A673 (cell line): ENCODE measurements around the gene FASN. TPM values are rescaled to one million over a fixed set of nuclear protein-coding genes. Genes with fewer than 3 reads are reported as not detected.

Source experiments
- BruUV-seq: library from RNA; stranded (reverse); fragments of 400-500 nt; replicated peaks from 2 replicates; lab custom pipeline; 2021; lab: Mats Ljungman, UMichigan
- CTCF ChIA-PET: fragments of 300-600 bp; sonication (Branson Sonifier 250); formaldehyde crosslinking; loops from one replicate; lab custom pipeline; 2022; ENCODE audit warnings: antibody characterized with exemption; lab: Charles Lee
- POLR2A ChIA-PET: fragments of 300-600 bp; sonication (Branson Sonifier 250); formaldehyde crosslinking; loops from one replicate; lab custom pipeline; 2022; ENCODE audit warnings: antibody characterized with exemption; ENCODE audit not compliant: low non-redundant PET; lab: Charles Lee
- DNase-seq: peaks from one replicate; pipeline ENCODE4 v3.0.0-alpha.2; 2015; ENCODE audit warnings: low spot score
- H3K27ac ChIP-seq: fragments of 200-600 bp; sonication (generic); 2 replicates; pipeline ENCODE4 v1.5.1; 2016; ENCODE audit warnings: mixed run types, low read depth, mild to moderate bottlenecking, mixed read lengths, antibody characterized with exemption, low read length; ENCODE audit not compliant: poor library complexity, severe bottlenecking
- H3K27me3 ChIP-seq: fragments of 200-600 bp; sonication (generic); replicated peaks from 2 replicates; pipeline ENCODE4 v1.6.1; 2017; ENCODE audit warnings: mixed run types, low read depth, mild to moderate bottlenecking, mixed read lengths, antibody characterized with exemption, low read length; ENCODE audit not compliant: insufficient read depth, poor library complexity
- H3K36me3 ChIP-seq: fragments of 200-600 bp; sonication (generic); 2 replicates; pipeline ENCODE4 v1.6.1; 2016; ENCODE audit warnings: mixed run types, mild to moderate bottlenecking, mixed read lengths, antibody characterized with exemption, low read length; ENCODE audit not compliant: insufficient read depth, poor library complexity, severe bottlenecking
- H3K4me1 ChIP-seq: fragments of 200-600 bp; sonication (generic); 2 replicates; pipeline ENCODE4 v1.6.1; 2017; ENCODE audit warnings: mixed run types, mild to moderate bottlenecking, mixed read lengths, antibody characterized with exemption, low read length; ENCODE audit not compliant: insufficient read depth, poor library complexity, severe bottlenecking
- H3K4me3 ChIP-seq: fragments of 200-600 bp; sonication (generic); 2 replicates; pipeline ENCODE4 v1.5.1; 2016; ENCODE audit warnings: low read depth, mixed run types, mild to moderate bottlenecking, mixed read lengths, low read length; ENCODE audit not compliant: poor library complexity, severe bottlenecking
- H3K9me3 ChIP-seq: fragments of 200-600 bp; sonication (generic); 2 replicates; pipeline ENCODE4 v1.6.1; 2016; ENCODE audit warnings: mixed run types, low read depth, mild to moderate bottlenecking, mixed read lengths, antibody characterized with exemption, low read length; ENCODE audit not compliant: poor library complexity, severe bottlenecking
- EZH2 ChIP-seq: fragments of 200-600 bp; sonication (generic); IDR thresholded peaks from 2 replicates; pipeline ENCODE4 v1.6.1; 2017; ENCODE audit warnings: borderline replicate concordance, low read depth, mild to moderate bottlenecking, mixed read lengths, antibody characterized with exemption, low read length; ENCODE audit not compliant: poor library complexity, severe bottlenecking
- intact Hi-C: fragments of 100-400 bp; cut with micrococcal nuclease; formaldehyde crosslinking; loops from one replicate; pipeline ENCODE4 v1.10.0; 2022; ENCODE audit not compliant: unreplicated experiment
- total RNA-seq: library from RNA; stranded (reverse); gene quantifications from 2 replicates; pipeline ENCODE4 v1.2.3, GENCODE V29; 2021
- TF ChIP-seq, protein P1 (sequence below): fragments of 300-800, 200-600 bp; sonication (generic); conservative IDR thresholded peaks from 2 replicates; pipeline ENCODE4 v1.5.1; 2017; ENCODE audit warnings: low read depth, mild to moderate bottlenecking, antibody characterized with exemption, low read length, moderate library complexity, mixed read lengths

The FASN gene
- total RNA-seq, 1 experiment from 2014 or later, result 591 TPM

GRCh38 chr17:82091264-82092066, 6.6 kb downstream of the FASN start:
- BruUV-seq, result no TSS peak
- intact Hi-C loops, result no loop called here
- no peak for TF ChIP-seq EZH2
- TF ChIP-seq, protein P1, sequence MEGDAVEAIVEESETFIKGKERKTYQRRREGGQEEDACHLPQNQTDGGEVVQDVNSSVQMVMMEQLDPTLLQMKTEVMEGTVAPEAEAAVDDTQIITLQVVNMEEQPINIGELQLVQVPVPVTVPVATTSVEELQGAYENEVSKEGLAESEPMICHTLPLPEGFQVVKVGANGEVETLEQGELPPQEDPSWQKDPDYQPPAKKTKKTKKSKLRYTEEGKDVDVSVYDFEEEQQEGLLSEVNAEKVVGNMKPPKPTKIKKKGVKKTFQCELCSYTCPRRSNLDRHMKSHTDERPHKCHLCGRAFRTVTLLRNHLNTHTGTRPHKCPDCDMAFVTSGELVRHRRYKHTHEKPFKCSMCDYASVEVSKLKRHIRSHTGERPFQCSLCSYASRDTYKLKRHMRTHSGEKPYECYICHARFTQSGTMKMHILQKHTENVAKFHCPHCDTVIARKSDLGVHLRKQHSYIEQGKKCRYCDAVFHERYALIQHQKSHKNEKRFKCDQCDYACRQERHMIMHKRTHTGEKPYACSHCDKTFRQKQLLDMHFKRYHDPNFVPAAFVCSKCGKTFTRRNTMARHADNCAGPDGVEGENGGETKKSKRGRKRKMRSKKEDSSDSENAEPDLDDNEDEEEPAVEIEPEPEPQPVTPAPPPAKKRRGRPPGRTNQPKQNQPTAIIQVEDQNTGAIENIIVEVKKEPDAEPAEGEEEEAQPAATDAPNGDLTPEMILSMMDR, result no peak
- Histone ChIP-seq H3K4me1 (peaks cover 13% of the 10 kb centered on the region), H3K9me3 (no peaks in the 10 kb centered on the region), H3K36me3 (peaks cover 96% of the 10 kb centered on the region), H3K27ac (no peak overlapping the region), H3K27me3 (no peaks in the 10 kb centered on the region), H3K4me3 (no peak overlapping the region)
- ChIA-PET CTCF (no interaction called here), POLR2A (no interaction called here)
- DNase-seq, result no peak

DNA sequence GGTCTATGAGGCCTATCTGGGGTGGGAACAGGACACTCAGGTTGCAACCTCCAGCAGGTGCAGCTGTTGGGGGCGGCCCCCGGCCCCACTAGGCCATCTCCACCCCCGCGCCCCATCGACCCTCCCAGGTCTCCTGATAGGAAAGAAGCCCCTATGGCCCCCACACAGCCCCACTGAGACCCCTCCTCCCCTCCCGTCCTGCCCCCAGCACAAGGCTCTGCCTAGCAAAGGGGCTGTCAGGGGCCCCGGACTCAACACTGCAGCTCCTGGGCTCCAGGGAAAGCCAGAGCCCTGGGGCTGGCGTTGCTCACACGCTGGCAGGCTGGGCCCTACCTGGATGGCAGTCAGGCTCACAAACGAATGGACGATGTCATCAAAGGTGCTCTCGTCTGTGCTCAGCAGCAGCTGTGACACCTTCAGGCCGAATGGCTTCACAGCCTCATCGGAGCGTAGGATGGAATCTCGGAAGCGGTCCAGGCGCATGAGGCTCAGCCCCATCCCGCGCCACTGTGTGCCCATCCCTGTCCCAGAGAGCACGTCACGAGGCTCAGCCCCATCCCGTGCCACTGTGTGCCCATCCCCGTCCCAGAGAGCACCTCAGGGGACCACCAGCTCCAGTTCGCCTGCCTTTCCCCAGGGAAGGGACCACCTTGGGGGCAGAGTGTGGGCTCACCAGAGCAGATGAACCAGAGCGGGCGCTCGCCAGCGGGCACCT, 7.3 kb downstream of the FASN start:
- H3K9me3 ChIP-seq, result no peaks in the 10 kb centered on the region
- peaks cover 5% of the 10 kb centered on the region for H3K4me1 ChIP-seq
- no peaks in the 10 kb centered on the region for H3K27me3 ChIP-seq
- TF ChIP-seq EZH2, result no peak
- TF ChIP-seq, protein P1, result no peak
- no peak for DNase-seq
- ChIA-PET CTCF (no interaction called here), POLR2A (no interaction called here)
- H3K36me3 ChIP-seq, result peaks cover 96% of the 10 kb centered on the region
- intact Hi-C loops, result no loop called here
- no peak overlapping the region for H3K4me3 ChIP-seq
- BruUV-seq, result no TSS peak
- H3K27ac ChIP-seq, result no peak overlapping the region

DNA sequence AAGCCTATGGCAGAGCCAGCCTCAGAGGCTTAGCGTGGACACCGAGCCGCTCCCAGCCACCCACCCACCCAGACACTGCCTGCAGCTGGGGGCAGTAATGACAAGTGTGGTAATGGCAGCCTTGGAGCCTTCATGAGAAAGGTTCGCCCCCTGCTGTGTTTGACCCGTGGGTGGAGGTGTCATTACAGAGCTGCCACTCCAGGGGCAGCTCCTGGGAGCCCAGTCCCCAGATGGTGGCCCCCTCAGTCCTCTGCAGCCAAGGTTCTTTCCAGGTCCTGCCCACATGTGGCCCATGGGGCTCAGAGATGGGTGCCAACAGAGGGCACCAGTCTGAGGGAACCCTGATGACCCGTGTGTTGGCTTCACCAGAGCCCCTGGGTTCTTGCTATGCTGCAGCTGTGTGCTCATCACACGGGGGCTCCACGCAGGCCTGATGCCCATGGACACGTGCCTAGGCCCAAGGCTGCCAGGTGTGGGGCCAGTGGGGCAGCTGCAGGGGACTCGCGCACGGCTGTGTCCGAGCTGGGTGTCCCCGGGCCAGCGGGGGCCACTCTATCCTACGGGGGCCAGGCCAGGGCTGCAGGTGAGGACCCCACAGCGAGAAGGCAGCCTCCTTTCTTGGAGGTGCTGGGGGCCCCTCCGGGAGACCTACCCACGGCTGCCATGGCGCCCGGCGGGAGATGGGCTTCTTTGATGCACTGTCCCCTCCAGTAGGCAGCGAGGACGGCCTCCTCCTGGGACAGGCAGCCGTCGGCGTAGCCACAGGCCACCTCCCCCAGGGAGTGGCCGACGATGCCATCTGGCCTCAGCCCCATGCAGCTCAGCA, 8.1 kb downstream of the FASN start:
- H3K27me3 ChIP-seq, result no peaks in the 10 kb centered on the region
- no peaks in the 10 kb centered on the region for H3K4me1 ChIP-seq
- H3K9me3 ChIP-seq, result no peaks in the 10 kb centered on the region
- no peak for TF ChIP-seq EZH2
- TF ChIP-seq, protein P1, result no peak
- intact Hi-C loops, result no loop called here
- CTCF ChIA-PET, result no interaction called here
- POLR2A ChIA-PET, result no interaction called here
- no peak overlapping the region for H3K4me3 ChIP-seq
- peaks cover 96% of the 10 kb centered on the region for H3K36me3 ChIP-seq
- no peak for DNase-seq
- no peak overlapping the region for H3K27ac ChIP-seq
- no TSS peak for BruUV-seq
